ENCODE results near the gene CPZ.
"Not testable (repeated sequence)": the region's sequence is repeated elsewhere in the genome, so short reads cannot be mapped to it uniquely, and the experiment has no call there.

CPZ gene

DNA sequence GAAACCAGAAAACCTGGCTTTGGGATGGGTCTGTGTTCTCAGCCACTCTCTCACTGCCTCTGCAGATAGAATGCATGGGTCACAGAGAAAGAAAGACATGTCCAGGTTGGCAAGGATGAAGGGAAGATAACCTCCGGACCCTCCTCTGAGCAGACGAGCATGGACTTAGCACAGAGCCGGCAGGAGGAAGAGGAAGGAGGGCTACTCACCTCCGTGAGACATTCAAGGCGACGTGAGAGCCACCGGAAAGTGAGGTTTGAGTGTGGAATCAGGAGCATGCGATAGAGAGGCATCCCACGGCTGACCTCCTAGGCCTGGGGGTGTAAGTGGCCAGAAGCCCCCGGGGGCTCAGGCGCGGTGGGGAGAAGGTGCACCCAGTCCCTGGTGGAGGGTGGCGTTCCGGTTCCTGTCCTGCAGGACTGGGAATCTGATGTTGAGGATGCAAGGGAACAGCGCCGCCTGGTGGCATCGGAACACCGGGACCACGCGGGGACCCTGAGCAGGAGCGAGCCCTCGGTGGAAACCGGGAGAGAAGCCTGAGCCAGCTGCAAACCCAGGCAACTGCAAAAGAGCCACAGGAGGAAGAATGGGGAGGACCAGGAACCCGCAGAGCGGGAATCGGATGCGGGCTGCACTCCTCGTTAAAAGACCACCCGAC, 43.5 kb downstream of the CPZ start:
- WGBS (ENCODE audit: insufficient coverage), result no CpG with 5 or more reads among the region's 29 CpGs
- H3K9me3 ChIP-seq (ENCODE audit: control extremely low read depth in 1 of 5, control insufficient read depth in 4 of 5, insufficient read depth in 2 of 5, low read depth in 1 of 5, low read length in 4 of 5); H3K4me1 ChIP-seq (ENCODE audit: control extremely low read depth in 1 of 4, control insufficient read depth in 4 of 4, insufficient read depth in 4 of 4, low read length in 3 of 4); CTCF ChIA-PET; H3K27ac ChIP-seq (ENCODE audit: insufficient read depth in 1 of 2, low read depth in 1 of 2, low read length in 2 of 2, poor library complexity in 1 of 2, severe bottlenecking in 2 of 2); POLR2A ChIA-PET; H3K4me3 ChIP-seq (ENCODE audit: control insufficient read depth in 1 of 7, extremely low read depth in 1 of 7, insufficient read depth in 4 of 7, low read depth in 2 of 7, low read length in 6 of 7); H3K36me3 ChIP-seq (ENCODE audit: control insufficient read depth in 4 of 4, insufficient read depth in 4 of 4, low read length in 3 of 4); DNase-seq: not testable (repeated sequence)
- H3K27me3 ChIP-seq (replicated peaks in 2 of 5; ENCODE audit: control insufficient read depth in 4 of 5, insufficient read depth in 5 of 5, low read length in 4 of 5), result peaks cover 0 to 22% (median 4%) of the 10 kb centered on the region in 5 experiments

- POLR2A ChIA-PET, result no interaction called here
- Histone ChIP-seq H3K27ac (ENCODE audit: insufficient read depth in 1 of 2, low read depth in 1 of 2, low read length in 2 of 2, poor library complexity in 1 of 2, severe bottlenecking in 2 of 2) (no peak overlapping the region), H3K9me3 (ENCODE audit: control extremely low read depth in 1 of 5, control insufficient read depth in 4 of 5, insufficient read depth in 2 of 5, low read depth in 1 of 5, low read length in 4 of 5) (no peaks in the 10 kb centered on the region), H3K4me3 (ENCODE audit: control insufficient read depth in 1 of 7, extremely low read depth in 1 of 7, insufficient read depth in 4 of 7, low read depth in 2 of 7, low read length in 6 of 7) (no peak overlapping the region), H3K27me3 (replicated peaks in 2 of 5; ENCODE audit: control insufficient read depth in 4 of 5, insufficient read depth in 5 of 5, low read length in 4 of 5) (peaks cover 0 to 33% (median 6%) of the 10 kb centered on the region in 5 experiments), H3K36me3 (ENCODE audit: control insufficient read depth in 4 of 4, insufficient read depth in 4 of 4, low read length in 3 of 4) (no peaks in the 10 kb centered on the region), H3K4me1 (ENCODE audit: control extremely low read depth in 1 of 4, control insufficient read depth in 4 of 4, insufficient read depth in 4 of 4, low read length in 3 of 4) (no peaks in the 10 kb centered on the region)
- WGBS (ENCODE audit: insufficient coverage), result 100% methylated on average over 1 of the region's 2 CpGs
- CTCF ChIA-PET, result interaction anchor here (1.1 to 1.3 kb wide), 2 partner anchors 11 to 280 kb away, joined by 3 to 5 read pairs; no protein-coding TSS in a partner anchor
- DNase-seq, result no peak
These were observed 45.0 kb downstream of the CPZ start for GRCh38 chr4:8637456-8637984.

- peaks cover 0 to 35% (median 6%) of the 10 kb centered on the region in 5 experiments for H3K27me3 ChIP-seq (replicated peaks in 2 of 5; ENCODE audit: control insufficient read depth in 4 of 5, insufficient read depth in 5 of 5, low read length in 4 of 5)
- DNase-seq, result no peak
These were observed 46.5 kb downstream of the CPZ start for GRCh38 chr4:8639021-8639420.

GRCh38 chr4:8639777-8640720, 47.5 kb downstream of the CPZ start:
- H3K27ac ChIP-seq (ENCODE audit: insufficient read depth in 1 of 2, low read depth in 1 of 2, low read length in 2 of 2, poor library complexity in 1 of 2, severe bottlenecking in 2 of 2), result no peak overlapping the region
- no peak for DNase-seq
- H3K27me3 ChIP-seq (replicated peaks in 2 of 5; ENCODE audit: control insufficient read depth in 4 of 5, insufficient read depth in 5 of 5, low read length in 4 of 5), result peaks cover 0 to 35% (median 6%) of the 10 kb centered on the region in 5 experiments
- no peaks in the 10 kb centered on the region for H3K9me3 ChIP-seq (ENCODE audit: control extremely low read depth in 1 of 5, control insufficient read depth in 4 of 5, insufficient read depth in 2 of 5, low read depth in 1 of 5, low read length in 4 of 5)
- H3K4me1 ChIP-seq (ENCODE audit: control extremely low read depth in 1 of 4, control insufficient read depth in 4 of 4, insufficient read depth in 4 of 4, low read length in 3 of 4), result no peaks in the 10 kb centered on the region
- H3K4me3 ChIP-seq (ENCODE audit: control insufficient read depth in 1 of 7, extremely low read depth in 1 of 7, insufficient read depth in 4 of 7, low read depth in 2 of 7, low read length in 6 of 7), result no peak overlapping the region
- ChIA-PET POLR2A (no interaction called here), CTCF (interaction anchor here (1.1 kb wide), 1 partner anchor 32 kb away, joined by 3 read pairs; no protein-coding TSS in a partner anchor)
- 93% methylated on average over 22 of the region's 26 CpGs for WGBS (ENCODE audit: insufficient coverage)
- no peaks in the 10 kb centered on the region for H3K36me3 ChIP-seq (ENCODE audit: control insufficient read depth in 4 of 4, insufficient read depth in 4 of 4, low read length in 3 of 4)

More at GRCh38 chr4:8639021-8639420, 46.5 kb downstream of the CPZ start:
- Histone ChIP-seq H3K4me3 (ENCODE audit: control insufficient read depth in 1 of 7, extremely low read depth in 1 of 7, insufficient read depth in 4 of 7, low read depth in 2 of 7, low read length in 6 of 7) (no peak overlapping the region), H3K4me1 (ENCODE audit: control extremely low read depth in 1 of 4, control insufficient read depth in 4 of 4, insufficient read depth in 4 of 4, low read length in 3 of 4) (no peaks in the 10 kb centered on the region), H3K36me3 (ENCODE audit: control insufficient read depth in 4 of 4, insufficient read depth in 4 of 4, low read length in 3 of 4) (no peaks in the 10 kb centered on the region), H3K27ac (ENCODE audit: insufficient read depth in 1 of 2, low read depth in 1 of 2, low read length in 2 of 2, poor library complexity in 1 of 2, severe bottlenecking in 2 of 2) (no peak overlapping the region), H3K9me3 (ENCODE audit: control extremely low read depth in 1 of 5, control insufficient read depth in 4 of 5, insufficient read depth in 2 of 5, low read depth in 1 of 5, low read length in 4 of 5) (no peaks in the 10 kb centered on the region)
- ChIA-PET CTCF (no interaction called here), POLR2A (no interaction called here)
- 68% methylated on average over 9 of the region's 10 CpGs for WGBS (ENCODE audit: insufficient coverage)

- DNase-seq, result no peak
- WGBS (ENCODE audit: insufficient coverage), result 94% methylated on average over 9 of the region's 11 CpGs
- no peaks in the 10 kb centered on the region for H3K9me3 ChIP-seq (ENCODE audit: control extremely low read depth in 1 of 5, control insufficient read depth in 4 of 5, insufficient read depth in 2 of 5, low read depth in 1 of 5, low read length in 4 of 5)
- H3K36me3 ChIP-seq (ENCODE audit: control insufficient read depth in 4 of 4, insufficient read depth in 4 of 4, low read length in 3 of 4), result no peaks in the 10 kb centered on the region
- H3K4me1 ChIP-seq (ENCODE audit: control extremely low read depth in 1 of 4, control insufficient read depth in 4 of 4, insufficient read depth in 4 of 4, low read length in 3 of 4), result no peaks in the 10 kb centered on the region
- CTCF ChIA-PET, result interaction anchor here (1.1 kb wide), 1 partner anchor 33 kb away, joined by 3 read pairs; no protein-coding TSS in a partner anchor
- no peak overlapping the region for H3K27ac ChIP-seq (ENCODE audit: insufficient read depth in 1 of 2, low read depth in 1 of 2, low read length in 2 of 2, poor library complexity in 1 of 2, severe bottlenecking in 2 of 2)
- peaks cover 0 to 37% (median 6%) of the 10 kb centered on the region in 5 experiments for H3K27me3 ChIP-seq (replicated peaks in 2 of 5; ENCODE audit: control insufficient read depth in 4 of 5, insufficient read depth in 5 of 5, low read length in 4 of 5)
- POLR2A ChIA-PET, result no interaction called here
- H3K4me3 ChIP-seq (ENCODE audit: control insufficient read depth in 1 of 7, extremely low read depth in 1 of 7, insufficient read depth in 4 of 7, low read depth in 2 of 7, low read length in 6 of 7), result no peak overlapping the region
These were observed 48.3 kb downstream of the CPZ start for GRCh38 chr4:8640816-8641215.

DNA sequence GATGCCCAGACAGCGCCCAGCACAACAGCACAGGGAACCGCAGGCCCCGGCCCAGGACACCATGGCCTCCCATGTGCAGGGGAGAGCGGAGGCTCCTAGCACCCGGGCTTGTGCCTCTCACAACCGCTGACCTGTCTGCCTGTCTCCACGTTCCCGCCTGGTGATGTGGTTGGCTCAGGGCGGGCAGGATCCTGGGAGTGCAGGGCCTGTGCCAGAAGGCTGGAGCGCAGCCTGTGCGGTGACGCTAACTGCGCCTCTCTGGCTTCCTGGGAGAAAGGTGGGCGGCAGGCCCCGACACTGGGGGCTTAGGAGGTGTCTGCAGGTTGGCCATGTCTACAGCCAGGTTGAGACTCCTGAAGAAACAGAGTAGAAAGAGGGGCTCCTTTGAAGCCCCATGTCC, 48.7 kb downstream of the CPZ start:
- no peak overlapping the region for H3K27ac ChIP-seq (ENCODE audit: insufficient read depth in 1 of 2, low read depth in 1 of 2, low read length in 2 of 2, poor library complexity in 1 of 2, severe bottlenecking in 2 of 2)
- H3K36me3 ChIP-seq (ENCODE audit: control insufficient read depth in 4 of 4, insufficient read depth in 4 of 4, low read length in 3 of 4), result no peaks in the 10 kb centered on the region
- H3K27me3 ChIP-seq (replicated peaks in 2 of 5; ENCODE audit: control insufficient read depth in 4 of 5, insufficient read depth in 5 of 5, low read length in 4 of 5), result peaks cover 0 to 40% (median 6%) of the 10 kb centered on the region in 5 experiments
- DNase-seq, result no peak
- POLR2A ChIA-PET, result no interaction called here
- H3K9me3 ChIP-seq (ENCODE audit: control extremely low read depth in 1 of 5, control insufficient read depth in 4 of 5, insufficient read depth in 2 of 5, low read depth in 1 of 5, low read length in 4 of 5), result no peaks in the 10 kb centered on the region
- no peak overlapping the region for H3K4me3 ChIP-seq (ENCODE audit: control insufficient read depth in 1 of 7, extremely low read depth in 1 of 7, insufficient read depth in 4 of 7, low read depth in 2 of 7, low read length in 6 of 7)
- no peaks in the 10 kb centered on the region for H3K4me1 ChIP-seq (ENCODE audit: control extremely low read depth in 1 of 4, control insufficient read depth in 4 of 4, insufficient read depth in 4 of 4, low read length in 3 of 4)
- CTCF ChIA-PET, result no interaction called here
- 97% methylated on average over 15 of the region's 15 CpGs for WGBS (ENCODE audit: insufficient coverage)
